NT2/D1 (cell line): Measurements from ENCODE around the gene NTM.

Experiments used
- DNase-seq: peaks from one replicate; pipeline ENCODE4 v3.0.0-alpha.2; 2011; ENCODE audit warnings: low read depth, low spot score
- H3K27me3 ChIP-seq: 2 replicates; pipeline ENCODE4 v1.6.0; 2011; ENCODE audit warnings: mild to moderate bottlenecking; ENCODE audit not compliant: insufficient read length, insufficient read depth
- H3K36me3 ChIP-seq: 2 replicates; pipeline ENCODE4 v1.6.1; 2011; ENCODE audit warnings: mild to moderate bottlenecking, low read length, mixed read lengths; ENCODE audit not compliant: insufficient read depth, insufficient read length
- H3K4me1 ChIP-seq: 2 replicates; pipeline ENCODE4 v1.5.1; 2011; ENCODE audit not compliant: insufficient read depth, insufficient read length
- H3K4me3 ChIP-seq: 2 replicates; pipeline ENCODE4 v1.5.1; 2011; ENCODE audit warnings: low read depth; ENCODE audit not compliant: insufficient read length
- H3K9ac ChIP-seq: 2 replicates; pipeline ENCODE4 v1.6.0; 2011; ENCODE audit warnings: low read depth; ENCODE audit not compliant: insufficient read length
- H3K9me3 ChIP-seq: 2 replicates; pipeline ENCODE4 v1.5.1; 2011; ENCODE audit warnings: mild to moderate bottlenecking, low read length; ENCODE audit not compliant: insufficient read depth
- SUZ12 ChIP-seq: IDR thresholded peaks from 2 replicates; pipeline ENCODE4 v1.6.1; 2011; ENCODE audit not compliant: insufficient read length, insufficient read depth; ENCODE audit errors: extremely low read depth
- YY1 ChIP-seq: IDR thresholded peaks from 2 replicates; pipeline ENCODE4 v1.6.1; 2011; ENCODE audit not compliant: insufficient read length, insufficient read depth
- ZNF274 ChIP-seq: IDR thresholded peaks from 2 replicates; pipeline ENCODE4 v1.6.1; 2011; ENCODE audit warnings: mild to moderate bottlenecking, low read depth, low read length

The NTM gene

GRCh38 chr11:131758726-131759125 lies 388.3 kb downstream of the NTM start:
- Histone ChIP-seq H3K4me3 (no peak overlapping the region), H3K9me3 (no peaks in the 10 kb centered on the region), H3K4me1 (no peaks in the 10 kb centered on the region), H3K27me3 (no peaks in the 10 kb centered on the region), H3K9ac (no peak overlapping the region), H3K36me3 (no peaks in the 10 kb centered on the region)
- no peak for DNase-seq
- TF ChIP-seq SUZ12: no peak
- TF ChIP-seq YY1: no peak
- TF ChIP-seq ZNF274: no peak

DNA sequence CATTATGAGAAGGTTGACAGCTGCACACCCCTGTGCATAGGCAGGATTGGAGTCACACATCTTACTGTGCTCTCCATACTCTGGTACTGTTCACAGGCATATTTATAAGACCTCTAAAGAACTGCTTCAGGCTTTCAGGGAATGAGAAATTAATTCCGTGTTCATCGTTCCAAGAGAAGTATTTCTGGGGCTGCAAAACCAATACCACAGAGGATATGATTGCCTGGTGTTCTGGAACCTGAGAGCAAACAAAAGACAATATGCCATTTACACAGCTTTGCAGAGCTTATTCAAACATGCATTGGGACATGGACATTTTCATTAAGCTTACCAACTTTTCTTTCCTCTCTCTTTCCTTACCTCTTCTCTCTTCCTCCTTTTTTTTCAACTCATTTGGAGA lies 388.7 kb downstream of the NTM start:
- H3K4me1 ChIP-seq: no peaks in the 10 kb centered on the region
- no peak for TF ChIP-seq SUZ12
- no peak for TF ChIP-seq YY1
- no peak for TF ChIP-seq ZNF274
- DNase-seq: no peak
- H3K36me3 ChIP-seq: no peaks in the 10 kb centered on the region
- no peaks in the 10 kb centered on the region for H3K9me3 ChIP-seq
- no peak overlapping the region for H3K4me3 ChIP-seq
- no peaks in the 10 kb centered on the region for H3K27me3 ChIP-seq
- no peak overlapping the region for H3K9ac ChIP-seq

DNA sequence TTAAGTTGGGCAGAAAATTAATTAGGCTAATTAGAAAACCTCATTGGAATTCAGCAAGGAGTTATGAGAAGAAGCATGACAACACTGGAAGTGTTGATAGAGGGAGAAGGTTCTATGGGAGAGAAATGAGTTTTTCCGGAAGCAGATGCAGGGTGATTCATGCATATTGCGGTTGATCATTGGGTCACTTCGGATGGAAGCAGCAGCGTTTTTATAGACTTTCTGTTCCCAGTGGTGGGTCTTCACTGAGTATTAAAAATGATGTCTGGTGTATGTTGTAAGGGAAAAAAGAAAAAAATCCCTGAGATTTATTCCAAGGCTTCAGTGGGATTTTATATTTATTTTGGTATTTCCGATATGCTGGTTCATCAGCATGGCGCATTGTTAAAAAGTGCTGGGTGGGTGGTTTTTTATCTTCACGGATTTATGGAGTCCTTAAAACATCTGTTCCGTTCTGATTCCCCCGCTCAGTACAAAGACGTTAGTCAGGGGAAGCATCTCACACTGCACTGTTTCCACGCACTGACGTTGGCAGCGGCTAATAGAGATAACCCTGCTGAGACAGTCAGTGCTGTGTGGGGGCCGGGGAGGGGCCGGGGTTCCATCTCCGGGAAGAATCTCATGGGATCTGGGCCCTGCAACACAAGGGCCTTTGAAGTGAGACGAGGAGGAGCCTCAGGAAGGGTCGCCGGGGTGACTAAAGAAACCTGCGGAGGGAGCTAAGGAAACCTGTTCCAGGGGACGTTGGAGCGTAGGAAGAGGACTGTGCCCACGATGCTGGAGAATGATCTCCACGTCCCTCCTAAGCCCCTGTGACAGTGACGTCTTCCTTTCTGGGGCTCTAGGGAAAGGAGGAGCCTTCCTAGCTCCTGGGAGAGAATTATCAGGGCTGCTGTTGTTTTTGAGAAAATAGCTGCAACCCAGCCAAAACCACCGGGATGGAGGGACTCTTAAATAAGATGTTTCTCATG lies 390.0 kb downstream of the NTM start:
- Histone ChIP-seq H3K36me3 (no peaks in the 10 kb centered on the region), H3K4me3 (no peak overlapping the region), H3K27me3 (no peaks in the 10 kb centered on the region), H3K9me3 (no peaks in the 10 kb centered on the region), H3K9ac (no peak overlapping the region), H3K4me1 (no peaks in the 10 kb centered on the region)
- no peak for TF ChIP-seq YY1
- no peak for DNase-seq

DNA sequence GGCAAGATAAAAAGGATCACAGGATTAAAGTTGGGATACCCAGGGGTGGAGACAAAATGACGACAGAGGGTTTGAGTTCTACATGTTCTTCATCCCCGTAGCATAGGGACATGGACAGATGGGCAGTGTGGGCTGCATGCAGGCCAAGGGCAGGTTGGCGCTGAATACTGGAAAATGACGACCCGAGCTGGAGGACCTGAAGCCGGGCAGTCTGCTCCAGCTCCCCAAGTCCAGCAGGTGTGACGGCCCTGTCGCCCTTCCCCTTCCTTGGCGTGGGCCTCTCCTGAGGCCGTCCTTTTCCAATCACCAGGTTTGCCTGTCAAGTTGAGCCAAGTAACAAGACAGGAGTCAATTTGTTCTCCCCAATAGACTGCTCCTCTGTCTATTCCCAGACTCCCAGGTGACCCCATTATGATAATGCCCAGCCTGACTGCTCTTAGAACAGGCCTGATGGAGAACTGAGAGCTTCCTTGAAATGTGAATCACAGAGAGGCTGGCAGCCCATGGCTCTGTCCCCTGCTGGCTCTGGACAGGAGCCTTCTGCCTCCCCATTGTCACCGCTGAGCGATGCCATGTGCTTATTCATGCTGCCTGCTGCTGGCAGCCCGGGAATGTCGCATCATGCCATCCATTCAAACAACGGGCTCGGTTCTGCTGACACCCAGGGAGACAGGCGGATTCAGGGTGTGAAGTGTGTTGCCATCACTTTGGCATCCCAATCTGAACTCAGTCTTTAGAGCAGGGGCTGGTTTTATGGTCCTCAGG lies 392.1 kb downstream of the NTM start:
- no peaks in the 10 kb centered on the region for H3K9me3 ChIP-seq
- H3K27me3 ChIP-seq: no peaks in the 10 kb centered on the region
- H3K4me1 ChIP-seq: no peaks in the 10 kb centered on the region
- DNase-seq: no peak
- TF ChIP-seq SUZ12 (no peak), YY1 (no peak), ZNF274 (no peak)
- no peaks in the 10 kb centered on the region for H3K36me3 ChIP-seq
- no peak overlapping the region for H3K9ac ChIP-seq
- H3K4me3 ChIP-seq: no peak overlapping the region

DNA sequence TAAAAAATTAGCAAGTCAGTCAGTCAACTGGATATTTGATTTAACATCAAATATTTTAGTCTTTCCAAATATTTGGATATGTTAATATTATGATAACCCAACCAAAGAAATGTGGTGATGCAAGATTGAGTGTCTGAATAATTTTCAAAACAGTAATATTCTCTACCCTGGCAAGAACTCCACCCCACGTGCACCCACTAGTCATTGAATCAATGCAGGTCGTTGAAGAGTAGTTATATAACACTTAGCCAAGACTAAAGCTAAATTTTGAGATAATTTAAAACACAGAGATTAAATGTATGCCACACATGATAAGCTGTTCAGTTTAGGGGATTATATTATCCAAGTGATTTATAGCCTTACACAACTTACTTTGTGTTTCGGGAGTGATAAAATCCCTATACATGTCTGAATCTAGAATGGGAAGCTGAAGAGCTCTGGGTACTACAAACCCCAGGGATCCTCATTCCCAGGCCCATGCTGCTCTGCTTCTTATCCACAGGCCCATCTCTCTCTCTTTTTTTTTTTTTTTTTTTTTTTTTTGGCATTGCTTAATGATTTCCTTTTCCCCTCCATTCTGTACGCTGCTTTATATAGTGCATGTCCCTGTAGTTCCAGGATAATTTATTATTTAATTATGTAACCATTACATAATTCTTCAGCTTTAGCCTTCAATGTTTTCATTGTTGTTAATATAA lies 392.9 kb downstream of the NTM start:
- no peak overlapping the region for H3K9ac ChIP-seq
- no peak for TF ChIP-seq YY1
- TF ChIP-seq SUZ12: no peak
- TF ChIP-seq ZNF274: no peak
- no peaks in the 10 kb centered on the region for H3K36me3 ChIP-seq
- H3K4me1 ChIP-seq: no peaks in the 10 kb centered on the region
- DNase-seq: no peak
- H3K27me3 ChIP-seq: no peaks in the 10 kb centered on the region
- H3K9me3 ChIP-seq: no peaks in the 10 kb centered on the region
- H3K4me3 ChIP-seq: no peak overlapping the region

GRCh38 chr11:131764126-131764525 lies 393.7 kb downstream of the NTM start:
- no peaks in the 10 kb centered on the region for H3K4me1 ChIP-seq
- H3K27me3 ChIP-seq: no peaks in the 10 kb centered on the region
- no peak for TF ChIP-seq ZNF274
- TF ChIP-seq YY1: no peak
- no peaks in the 10 kb centered on the region for H3K9me3 ChIP-seq
- H3K4me3 ChIP-seq: no peak overlapping the region
- no peak for DNase-seq
- no peak overlapping the region for H3K9ac ChIP-seq
- no peaks in the 10 kb centered on the region for H3K36me3 ChIP-seq

DNA sequence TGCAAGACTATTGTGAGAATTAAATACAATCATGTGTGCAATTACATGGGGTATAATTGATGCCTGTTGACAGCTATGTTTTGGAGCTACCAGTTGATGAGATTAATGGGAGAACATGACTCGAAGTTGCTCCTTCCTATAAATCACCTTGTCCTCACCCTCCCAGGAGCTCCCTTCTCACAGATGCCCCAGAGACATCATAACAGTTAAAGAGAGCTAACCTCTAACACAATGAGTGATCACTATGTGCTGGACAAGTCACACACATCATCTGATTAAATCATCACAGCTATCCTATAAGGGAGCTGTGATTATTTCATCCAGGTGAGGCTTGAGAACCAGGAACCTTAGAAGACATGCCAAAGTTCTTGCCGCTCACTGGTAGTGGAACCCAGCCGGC lies 394.2 kb downstream of the NTM start:
- H3K4me3 ChIP-seq: no peak overlapping the region
- no peak overlapping the region for H3K9ac ChIP-seq
- no peaks in the 10 kb centered on the region for H3K4me1 ChIP-seq
- no peak for TF ChIP-seq YY1
- no peaks in the 10 kb centered on the region for H3K27me3 ChIP-seq
- H3K36me3 ChIP-seq: no peaks in the 10 kb centered on the region
- no peak for DNase-seq
- H3K9me3 ChIP-seq: no peaks in the 10 kb centered on the region
